NCI-H446 (cell line): Measurements from ENCODE around the gene YY2.
"Not testable (repeated sequence)": the region's sequence is repeated elsewhere in the genome, so short reads cannot be mapped to it uniquely, and the experiment has no call there.

Source experiments
- DNase-seq, 2 experiments: peaks; one replicate each; lab custom pipeline; 2025; lab: John Stamatoyannopoulos, UW

Gene YY2

GRCh38 chrX:21874182-21874581, 18.4 kb downstream of the YY2 start:
- not testable (repeated sequence) for DNase-seq

GRCh38 chrX:21875013-21875412, 19.2 kb downstream of the YY2 start:
- DNase-seq = peak in 1 of 2 experiments; percentile 31

- DNase-seq = no peak
These were observed 26.2 kb downstream of the YY2 start for GRCh38 chrX:21881881-21882574.

DNA sequence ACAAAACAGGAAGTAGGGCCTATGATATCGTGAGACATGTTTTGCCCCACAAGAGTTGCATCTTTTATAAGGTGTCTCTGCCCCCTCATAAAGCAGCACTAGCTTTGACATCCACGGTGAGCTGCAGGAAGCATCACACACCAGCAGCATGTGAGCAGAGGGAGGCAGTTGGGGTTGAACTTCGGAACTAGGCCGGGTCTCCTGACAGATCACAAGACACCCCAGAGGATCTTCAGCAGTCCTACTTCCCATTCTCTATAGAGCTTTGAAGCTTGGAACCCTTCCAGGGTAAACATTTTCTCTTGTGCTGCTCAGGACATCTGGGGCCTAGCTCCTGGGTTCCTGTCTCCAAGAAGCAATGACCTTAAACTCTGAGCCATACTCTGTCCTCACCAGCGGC, 27.5 kb downstream of the YY2 start:
- peak in 1 of 2 experiments; percentile 9 for DNase-seq

- DNase-seq = no peak
These were observed 29.8 kb downstream of the YY2 start for GRCh38 chrX:21885568-21885967.

- DNase-seq = no peak
These were observed 49.5 kb downstream of the YY2 start for GRCh38 chrX:21905313-21905712.

DNA sequence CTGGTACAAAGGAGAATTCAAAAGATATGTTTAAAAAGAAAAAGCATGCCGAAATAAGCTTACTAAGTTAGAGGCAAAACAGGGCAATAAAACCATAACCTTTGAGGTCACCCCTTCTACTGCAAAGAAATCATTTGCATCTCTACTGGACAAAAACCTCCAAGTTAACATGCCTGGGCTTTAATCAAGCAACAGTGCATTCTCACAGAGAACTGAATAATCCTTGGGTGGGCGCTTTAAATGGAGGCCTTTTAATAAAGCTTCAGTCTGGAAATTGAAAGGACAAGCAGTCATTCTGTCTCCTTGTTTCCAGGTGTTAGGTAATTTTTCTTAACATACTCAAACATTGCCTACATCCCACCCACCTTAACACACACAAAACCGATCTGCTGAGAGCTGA, 50.2 kb downstream of the YY2 start:
- DNase-seq = no peak

- DNase-seq = peak in 1 of 2 experiments; percentile 31
These were observed 51.5 kb downstream of the YY2 start for GRCh38 chrX:21907260-21907659.
